MM.1S (cell line): Measurements from ENCODE around the gene SURF6.

Experiments
- EZH2phosphoT487 ChIP-seq: fragments of 300-600 bp; sonication (generic); IDR thresholded peaks from 2 replicates; pipeline ENCODE4 v1.6.1; 2018; ENCODE audit warnings: antibody characterized with exemption, low read length
- TF ChIP-seq, protein P1 (sequence below): fragments of 300-600 bp; sonication (generic); IDR thresholded peaks from 2 replicates; pipeline ENCODE4 v1.5.1; 2016; ENCODE audit warnings: antibody characterized with exemption, low read length, mixed read lengths

DNA sequence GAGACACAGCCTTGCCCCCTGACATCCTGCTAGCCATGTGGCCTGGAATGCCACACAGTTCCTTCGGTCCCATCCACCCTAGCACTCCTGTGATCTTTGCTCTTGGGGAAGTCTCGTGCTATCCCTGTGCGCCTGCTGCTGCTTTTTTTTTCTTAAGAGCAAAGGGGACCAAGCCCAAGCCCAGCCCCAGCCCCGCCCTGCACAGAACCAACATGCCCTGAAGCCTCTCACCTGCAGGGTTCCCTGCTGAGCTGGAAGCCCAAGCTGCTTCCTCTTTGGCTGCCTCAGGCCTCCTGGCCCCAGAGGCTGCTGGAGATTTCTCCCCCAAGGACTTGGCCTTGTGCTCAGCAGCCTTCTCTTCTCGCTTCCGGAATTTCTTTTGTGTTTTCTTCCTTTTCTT, 1.8 kb downstream of the SURF6 start:
- no peak for TF ChIP-seq EZH2phosphoT487
- TF ChIP-seq, protein P1, sequence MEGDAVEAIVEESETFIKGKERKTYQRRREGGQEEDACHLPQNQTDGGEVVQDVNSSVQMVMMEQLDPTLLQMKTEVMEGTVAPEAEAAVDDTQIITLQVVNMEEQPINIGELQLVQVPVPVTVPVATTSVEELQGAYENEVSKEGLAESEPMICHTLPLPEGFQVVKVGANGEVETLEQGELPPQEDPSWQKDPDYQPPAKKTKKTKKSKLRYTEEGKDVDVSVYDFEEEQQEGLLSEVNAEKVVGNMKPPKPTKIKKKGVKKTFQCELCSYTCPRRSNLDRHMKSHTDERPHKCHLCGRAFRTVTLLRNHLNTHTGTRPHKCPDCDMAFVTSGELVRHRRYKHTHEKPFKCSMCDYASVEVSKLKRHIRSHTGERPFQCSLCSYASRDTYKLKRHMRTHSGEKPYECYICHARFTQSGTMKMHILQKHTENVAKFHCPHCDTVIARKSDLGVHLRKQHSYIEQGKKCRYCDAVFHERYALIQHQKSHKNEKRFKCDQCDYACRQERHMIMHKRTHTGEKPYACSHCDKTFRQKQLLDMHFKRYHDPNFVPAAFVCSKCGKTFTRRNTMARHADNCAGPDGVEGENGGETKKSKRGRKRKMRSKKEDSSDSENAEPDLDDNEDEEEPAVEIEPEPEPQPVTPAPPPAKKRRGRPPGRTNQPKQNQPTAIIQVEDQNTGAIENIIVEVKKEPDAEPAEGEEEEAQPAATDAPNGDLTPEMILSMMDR, result no peak
